ENCODE data around the gene CYP27C1.
"Not testable (repeated sequence)": the region's sequence is repeated elsewhere in the genome, so short reads cannot be mapped to it uniquely, and the experiment has no call there.

The CYP27C1 gene

GRCh38 chr2:127217470-127218325 is 2.4 kb downstream of the CYP27C1 start:
- 73% methylated on average over 7 of the region's 14 CpGs for WGBS
- peaks cover 13% of the 10 kb centered on the region for H3K4me1 ChIP-seq (ENCODE audit: control insufficient read depth, insufficient read depth, low read depth, low read length)
- no peak overlapping the region for H3K4ac ChIP-seq (ENCODE audit: low read depth in 1 of 2, low read length in 2 of 2)
- peaks cover 4% of the 10 kb centered on the region for H3K9me3 ChIP-seq (ENCODE audit: control insufficient read depth, low read length)
- H2BK5ac ChIP-seq (ENCODE audit: low read depth, low read length, poor library complexity, severe bottlenecking) = no peak overlapping the region
- H3K36me3 ChIP-seq (ENCODE audit: control insufficient read depth in 1 of 2, insufficient read depth in 2 of 2, low read depth in 1 of 2, low read length in 2 of 2) = peaks cover 0 to 4% of the 10 kb centered on the region in 2 experiments
- H2AFZ ChIP-seq (ENCODE audit: low read depth, low read length) = no peak overlapping the region
- no peak overlapping the region for H4K91ac ChIP-seq (ENCODE audit: low read length)
- H2BK15ac ChIP-seq (ENCODE audit: low read depth, poor library complexity, severe bottlenecking) = no peak overlapping the region
- no peak overlapping the region for H3K14ac ChIP-seq (ENCODE audit: low read length in 2 of 2)
- H2BK12ac ChIP-seq (ENCODE audit: low read length in 2 of 2) = peak overlapping the region in 1 of 2 experiments; percentile 47
- DNase-seq = peak; percentile 45
- H3K27me3 ChIP-seq (ENCODE audit: control insufficient read depth in 1 of 2, insufficient read depth in 1 of 2, low read length in 2 of 2) = peaks cover 0 to 11% of the 10 kb centered on the region in 2 experiments
- no peak overlapping the region for H3K18ac ChIP-seq (ENCODE audit: low read depth in 1 of 2, low read length in 2 of 2)
- H2AK5ac ChIP-seq (ENCODE audit: low read length, severe bottlenecking) = no peak overlapping the region
- peak overlapping the region; percentile 91 for H3K4me2 ChIP-seq (ENCODE audit: low read length, poor library complexity, severe bottlenecking)
- peak overlapping the region; percentile 34 for H3K27ac ChIP-seq (ENCODE audit: low read length, poor library complexity, severe bottlenecking)
- H3K23ac ChIP-seq (ENCODE audit: low read length in 2 of 2) = peak overlapping the region in 1 of 2 experiments; percentile 79
- H3K9ac ChIP-seq (ENCODE audit: low read length) = peak overlapping the region; percentile 80
- H3K4me3 ChIP-seq (ENCODE audit: insufficient read depth in 1 of 2, low read depth in 1 of 2, low read length in 2 of 2) = no peak overlapping the region
- H3K79me1 ChIP-seq (replicated peaks; ENCODE audit: low read length, poor library complexity, severe bottlenecking) = peaks cover 18% of the 10 kb centered on the region
- H4K8ac ChIP-seq (ENCODE audit: low read length) = no peak overlapping the region
- H2BK120ac ChIP-seq (ENCODE audit: low read depth, low read length) = no peak overlapping the region

- Histone ChIP-seq H3K4me2 (ENCODE audit: low read length, poor library complexity, severe bottlenecking) (no peak overlapping the region), H3K27ac (ENCODE audit: low read length, poor library complexity, severe bottlenecking) (no peak overlapping the region), H3K4ac (ENCODE audit: low read depth in 1 of 2, low read length in 2 of 2) (no peak overlapping the region), H2AK5ac (ENCODE audit: low read length, severe bottlenecking) (no peak overlapping the region), H4K91ac (ENCODE audit: low read length) (no peak overlapping the region), H2BK12ac (ENCODE audit: low read length in 2 of 2) (no peak overlapping the region), H2BK15ac (ENCODE audit: low read depth, poor library complexity, severe bottlenecking) (no peak overlapping the region), H3K23ac (ENCODE audit: low read length in 2 of 2) (no peak overlapping the region), H3K4me3 (ENCODE audit: insufficient read depth in 1 of 2, low read depth in 1 of 2, low read length in 2 of 2) (no peak overlapping the region), H3K9me3 (ENCODE audit: control insufficient read depth, low read length) (peaks cover 4% of the 10 kb centered on the region), H2BK120ac (ENCODE audit: low read depth, low read length) (no peak overlapping the region), H3K79me1 (replicated peaks; ENCODE audit: low read length, poor library complexity, severe bottlenecking) (peaks cover 18% of the 10 kb centered on the region), H3K18ac (ENCODE audit: low read depth in 1 of 2, low read length in 2 of 2) (no peak overlapping the region), H2BK5ac (ENCODE audit: low read depth, low read length, poor library complexity, severe bottlenecking) (no peak overlapping the region), H2AFZ (ENCODE audit: low read depth, low read length) (no peak overlapping the region), H3K9ac (ENCODE audit: low read length) (no peak overlapping the region), H3K27me3 (ENCODE audit: control insufficient read depth in 1 of 2, insufficient read depth in 1 of 2, low read length in 2 of 2) (peaks cover 0 to 11% of the 10 kb centered on the region in 2 experiments), H4K8ac (ENCODE audit: low read length) (no peak overlapping the region), H3K4me1 (ENCODE audit: control insufficient read depth, insufficient read depth, low read depth, low read length) (peaks cover 13% of the 10 kb centered on the region), H3K14ac (ENCODE audit: low read length in 2 of 2) (no peak overlapping the region), H3K36me3 (ENCODE audit: control insufficient read depth in 1 of 2, insufficient read depth in 2 of 2, low read depth in 1 of 2, low read length in 2 of 2) (peaks cover 0 to 4% of the 10 kb centered on the region in 2 experiments)
- no CpG with 5 or more reads among the region's 1 CpG for WGBS
- DNase-seq = no peak
Observed at GRCh38 chr2:127216593-127216992, 3.5 kb downstream of the CYP27C1 start.

GRCh38 chr2:127216095-127216494 is 4.0 kb downstream of the CYP27C1 start:
- H3K9ac ChIP-seq (ENCODE audit: low read length) = no peak overlapping the region
- no peak overlapping the region for H3K23ac ChIP-seq (ENCODE audit: low read length in 2 of 2)
- DNase-seq = no peak
- H2BK120ac ChIP-seq (ENCODE audit: low read depth, low read length) = no peak overlapping the region
- no CpG with 5 or more reads among the region's 2 CpGs for WGBS
- no peak overlapping the region for H4K91ac ChIP-seq (ENCODE audit: low read length)
- H2BK15ac ChIP-seq (ENCODE audit: low read depth, poor library complexity, severe bottlenecking) = no peak overlapping the region
- H2BK5ac ChIP-seq (ENCODE audit: low read depth, low read length, poor library complexity, severe bottlenecking) = no peak overlapping the region
- H3K18ac ChIP-seq (ENCODE audit: low read depth in 1 of 2, low read length in 2 of 2) = no peak overlapping the region
- no peak overlapping the region for H3K4me3 ChIP-seq (ENCODE audit: insufficient read depth in 1 of 2, low read depth in 1 of 2, low read length in 2 of 2)
- no peak overlapping the region for H3K4ac ChIP-seq (ENCODE audit: low read depth in 1 of 2, low read length in 2 of 2)
- H3K9me3 ChIP-seq (ENCODE audit: control insufficient read depth, low read length) = peaks cover 4% of the 10 kb centered on the region
- peaks cover 0 to 4% of the 10 kb centered on the region in 2 experiments for H3K36me3 ChIP-seq (ENCODE audit: control insufficient read depth in 1 of 2, insufficient read depth in 2 of 2, low read depth in 1 of 2, low read length in 2 of 2)
- peaks cover 0 to 11% of the 10 kb centered on the region in 2 experiments for H3K27me3 ChIP-seq (ENCODE audit: control insufficient read depth in 1 of 2, insufficient read depth in 1 of 2, low read length in 2 of 2)
- no peak overlapping the region for H3K4me2 ChIP-seq (ENCODE audit: low read length, poor library complexity, severe bottlenecking)
- no peak overlapping the region for H3K27ac ChIP-seq (ENCODE audit: low read length, poor library complexity, severe bottlenecking)
- H2BK12ac ChIP-seq (ENCODE audit: low read length in 2 of 2) = no peak overlapping the region
- no peak overlapping the region for H2AFZ ChIP-seq (ENCODE audit: low read depth, low read length)
- H2AK5ac ChIP-seq (ENCODE audit: low read length, severe bottlenecking) = no peak overlapping the region
- no peak overlapping the region for H3K14ac ChIP-seq (ENCODE audit: low read length in 2 of 2)
- H3K4me1 ChIP-seq (ENCODE audit: control insufficient read depth, insufficient read depth, low read depth, low read length) = peaks cover 13% of the 10 kb centered on the region
- H3K79me1 ChIP-seq (replicated peaks; ENCODE audit: low read length, poor library complexity, severe bottlenecking) = peaks cover 18% of the 10 kb centered on the region
- H4K8ac ChIP-seq (ENCODE audit: low read length) = no peak overlapping the region

- H3K18ac ChIP-seq (ENCODE audit: low read depth in 1 of 2, low read length in 2 of 2); H2AFZ ChIP-seq (ENCODE audit: low read depth, low read length); H3K9me3 ChIP-seq (ENCODE audit: control insufficient read depth, low read length); H3K4me2 ChIP-seq (ENCODE audit: low read length, poor library complexity, severe bottlenecking); H4K91ac ChIP-seq (ENCODE audit: low read length); DNase-seq; H2BK12ac ChIP-seq (ENCODE audit: low read length in 2 of 2); H4K8ac ChIP-seq (ENCODE audit: low read length); H2BK15ac ChIP-seq (ENCODE audit: low read depth, poor library complexity, severe bottlenecking); H2AK5ac ChIP-seq (ENCODE audit: low read length, severe bottlenecking); H3K4ac ChIP-seq (ENCODE audit: low read depth in 1 of 2, low read length in 2 of 2); H2BK120ac ChIP-seq (ENCODE audit: low read depth, low read length); H3K23ac ChIP-seq (ENCODE audit: low read length in 2 of 2); H3K14ac ChIP-seq (ENCODE audit: low read length in 2 of 2); H2BK5ac ChIP-seq (ENCODE audit: low read depth, low read length, poor library complexity, severe bottlenecking); H3K36me3 ChIP-seq (ENCODE audit: control insufficient read depth in 1 of 2, insufficient read depth in 2 of 2, low read depth in 1 of 2, low read length in 2 of 2); H3K27ac ChIP-seq (ENCODE audit: low read length, poor library complexity, severe bottlenecking); H3K9ac ChIP-seq (ENCODE audit: low read length); H3K4me3 ChIP-seq (ENCODE audit: insufficient read depth in 1 of 2, low read depth in 1 of 2, low read length in 2 of 2): not testable (repeated sequence)
- H3K27me3 ChIP-seq (ENCODE audit: control insufficient read depth in 1 of 2, insufficient read depth in 1 of 2, low read length in 2 of 2) = peaks cover 0 to 10% of the 10 kb centered on the region in 2 experiments
- 97% methylated on average over 2 of the region's 2 CpGs for WGBS
- H3K79me1 ChIP-seq (replicated peaks; ENCODE audit: low read length, poor library complexity, severe bottlenecking) = peaks cover 16% of the 10 kb centered on the region
- peaks cover 10% of the 10 kb centered on the region for H3K4me1 ChIP-seq (ENCODE audit: control insufficient read depth, insufficient read depth, low read depth, low read length)
Observed at GRCh38 chr2:127214201-127214600, 5.9 kb downstream of the CYP27C1 start.

Measured in mesenchymal stem cell (in vitro differentiated cells and primary cell).